ENCODE measurements around the gene ADCY3. TPM values are rescaled to one million over a fixed set of nuclear protein-coding genes. Genes with fewer than 3 reads are reported as not detected.

Gene ADCY3
- total RNA-seq, 1 experiment from 2014 or later, result 39.5 TPM

DNA sequence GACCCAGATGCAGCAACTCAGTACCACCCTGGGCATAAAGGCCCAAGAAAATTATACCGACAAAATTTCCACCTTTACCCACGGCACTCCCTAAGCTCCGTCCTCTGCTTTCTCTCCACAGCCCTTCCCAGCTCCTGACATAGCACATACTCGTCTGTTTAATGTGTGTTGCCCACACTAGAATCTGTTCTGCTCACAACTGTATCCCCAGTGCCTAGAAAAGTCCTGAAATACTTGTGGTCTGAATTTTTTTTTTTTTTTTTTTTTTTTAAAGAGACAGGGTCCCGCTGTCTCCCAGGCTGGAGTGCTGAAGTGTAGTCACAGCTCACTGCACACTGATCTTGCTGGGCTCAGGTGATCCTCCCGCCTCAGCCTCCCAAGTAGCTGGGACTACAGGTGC, 62.3 kb downstream of the ADCY3 start:
- Histone ChIP-seq H2BK20ac (ENCODE audit: low read depth, low read length, poor library complexity, severe bottlenecking) (no peak overlapping the region), H3K9ac (ENCODE audit: extremely low read depth, insufficient read length, low read length) (no peak overlapping the region), H3K4me2 (ENCODE audit: insufficient read depth, insufficient read length, low read length) (no peak overlapping the region), H3K27me3 (ENCODE audit: insufficient read depth, low read length) (no peaks in the 10 kb centered on the region), H4K20me1 (ENCODE audit: control insufficient read depth, insufficient read depth, insufficient read length) (no peaks in the 10 kb centered on the region), H2BK15ac (ENCODE audit: low read depth, low read length) (no peak overlapping the region), H3K4me1 (ENCODE audit: insufficient read depth, low read length) (no peaks in the 10 kb centered on the region), H2AK5ac (ENCODE audit: insufficient read length, low read length) (no peak overlapping the region), H3K79me1 (ENCODE audit: insufficient read depth, low read depth, low read length, poor library complexity, severe bottlenecking) (no peaks in the 10 kb centered on the region), H3K56ac (ENCODE audit: insufficient read length, low read depth, low read length) (no peak overlapping the region), H2BK12ac (ENCODE audit: insufficient read length, low read depth, low read length) (no peak overlapping the region), H2BK5ac (ENCODE audit: insufficient read length, low read length) (no peak overlapping the region), H3K18ac (ENCODE audit: insufficient read length, low read depth, low read length) (no peak overlapping the region), H3K27ac (ENCODE audit: insufficient read length, low read depth, low read length) (no peak overlapping the region), H2BK120ac (ENCODE audit: low read depth, low read length, poor library complexity, severe bottlenecking) (no peak overlapping the region), H3K9me3 (ENCODE audit: control insufficient read depth, low read depth, low read length) (no peaks in the 10 kb centered on the region), H4K8ac (replicated peaks; ENCODE audit: insufficient read length, low read depth, low read length) (no peak overlapping the region), H3K23ac (ENCODE audit: insufficient read length, low read depth, low read length) (no peak overlapping the region), H4K5ac (ENCODE audit: insufficient read length, low read depth, low read length) (no peak overlapping the region), H3T11ph (ENCODE audit: low read length) (no peak overlapping the region), H2AFZ (ENCODE audit: low read length) (no peak overlapping the region), H3K23me2 (ENCODE audit: insufficient read length, low read depth, low read length, poor library complexity, severe bottlenecking) (no peaks in the 10 kb centered on the region), H4K91ac (ENCODE audit: insufficient read length, low read depth, low read length) (no peak overlapping the region), H3K79me2 (ENCODE audit: insufficient read depth, low read length) (no peaks in the 10 kb centered on the region), H3K14ac (ENCODE audit: insufficient read depth, low read length) (no peak overlapping the region), H3K4ac (ENCODE audit: low read depth, low read length) (no peak overlapping the region)
- WGBS (ENCODE audit: extremely low coverage, insufficient read length, low lambda C conversion rate), result no CpG with 5 or more reads among the region's 6 CpGs
- no peaks in the 10 kb centered on the region for H3K9me3 Mint-ChIP-seq
- no peak overlapping the region for H3K4me3 Mint-ChIP-seq
- H3K27ac Mint-ChIP-seq, result no peak overlapping the region
- TF ChIP-seq, protein P1, sequence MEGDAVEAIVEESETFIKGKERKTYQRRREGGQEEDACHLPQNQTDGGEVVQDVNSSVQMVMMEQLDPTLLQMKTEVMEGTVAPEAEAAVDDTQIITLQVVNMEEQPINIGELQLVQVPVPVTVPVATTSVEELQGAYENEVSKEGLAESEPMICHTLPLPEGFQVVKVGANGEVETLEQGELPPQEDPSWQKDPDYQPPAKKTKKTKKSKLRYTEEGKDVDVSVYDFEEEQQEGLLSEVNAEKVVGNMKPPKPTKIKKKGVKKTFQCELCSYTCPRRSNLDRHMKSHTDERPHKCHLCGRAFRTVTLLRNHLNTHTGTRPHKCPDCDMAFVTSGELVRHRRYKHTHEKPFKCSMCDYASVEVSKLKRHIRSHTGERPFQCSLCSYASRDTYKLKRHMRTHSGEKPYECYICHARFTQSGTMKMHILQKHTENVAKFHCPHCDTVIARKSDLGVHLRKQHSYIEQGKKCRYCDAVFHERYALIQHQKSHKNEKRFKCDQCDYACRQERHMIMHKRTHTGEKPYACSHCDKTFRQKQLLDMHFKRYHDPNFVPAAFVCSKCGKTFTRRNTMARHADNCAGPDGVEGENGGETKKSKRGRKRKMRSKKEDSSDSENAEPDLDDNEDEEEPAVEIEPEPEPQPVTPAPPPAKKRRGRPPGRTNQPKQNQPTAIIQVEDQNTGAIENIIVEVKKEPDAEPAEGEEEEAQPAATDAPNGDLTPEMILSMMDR (conservative IDR thresholded peaks at IDR 0.05), result no peak
- peaks cover 0 to 5% (median 5%) of the 10 kb centered on the region in 3 experiments; a peak in 2 of 7 replicates for H3K36me3 Mint-ChIP-seq (ENCODE audit: insufficient read depth in 1 of 3, low read depth in 3 of 3)
- no peaks in the 10 kb centered on the region for H3K27me3 Mint-ChIP-seq (ENCODE audit: low read depth)
- H3K4me1 Mint-ChIP-seq, result no peaks in the 10 kb centered on the region
- no peak for DNase-seq

Data from H9 (cell line).